B cell (primary cell): ENCODE results near the gene B4GALNT4. TPM values are rescaled to one million over a fixed set of nuclear protein-coding genes. Genes with fewer than 3 reads are reported as not detected.

Source experiments
- ATAC-seq: fragments of 200-7000 bp; cut with Tn5 transposase; one replicate; pipeline ENCODE4 v1.10.0; 2021; ENCODE audit warnings: low read depth, mild to moderate bottlenecking, moderate number of reproducible peaks, moderate library complexity
- CTCF ChIA-PET: fragments of 350-600 bp; sonication (Branson Sonifier 250); formaldehyde crosslinking; loops from one replicate; lab custom pipeline; 2021; ENCODE audit warnings: antibody characterized with exemption, inconsistent platforms; lab: Charles Lee
- POLR2A ChIA-PET: fragments of 350-600 bp; sonication (Branson Sonifier 250); formaldehyde crosslinking; loops from one replicate; lab custom pipeline; 2021; ENCODE audit warnings: antibody characterized with exemption; lab: Charles Lee
- DNase-seq: peaks from one replicate; pipeline ENCODE4 v3.0.0; 2013
- H2AFZ ChIP-seq: 2 replicates; pipeline ENCODE4 v1.6.1; 2012; ENCODE audit warnings: mild to moderate bottlenecking, low read depth, low read length; ENCODE audit not compliant: insufficient read depth, poor library complexity, severe bottlenecking
- H3K27ac ChIP-seq, 2 donors: 1 replicate in 1 of 2; 2 replicates in 1 of 2; pipeline ENCODE4 v1.5.1; 2012 to 2013; ENCODE audit warnings: low read length in 2 of 2, mild to moderate bottlenecking in 2 of 2, moderate library complexity in 1 of 2
- H3K27me3 ChIP-seq, 4 experiments: fragments of 200-600 bp in 1 of 4; sonication (generic) in 1 of 4; replicated peaks in 1 of 4; 1 replicate in 2 of 4; 2 replicates in 2 of 4; pipeline versions ENCODE4 v1.6.1 to v1.7.0; 2013 to 2016; ENCODE audit warnings: low read length in 3 of 4, mild to moderate bottlenecking in 2 of 4, mixed read lengths in 1 of 4, moderate library complexity in 1 of 4; ENCODE audit not compliant: insufficient read depth in 4 of 4, control insufficient read depth in 3 of 4; ENCODE audit errors: control extremely low read depth in 1 of 4
- H3K36me3 ChIP-seq, 2 experiments: replicated peaks in 1 of 2; 1 replicate in 1 of 2; 2 replicates in 1 of 2; pipeline versions ENCODE4 v1.6.1 to v1.7.1; 2013; ENCODE audit warnings: low read length in 1 of 2; ENCODE audit not compliant: insufficient read depth in 2 of 2, control insufficient read depth in 1 of 2; ENCODE audit errors: control extremely low read depth in 1 of 2, extremely low read depth in 1 of 2
- H3K4me1 ChIP-seq, 2 donors: fragments of 200-600 bp in 1 of 2; sonication (generic) in 1 of 2; 1 replicate in 1 of 2; 2 replicates in 1 of 2; pipeline versions ENCODE4 v1.5.1 to v1.6.1; 2013 to 2017; ENCODE audit warnings: low read length in 2 of 2; ENCODE audit not compliant: control insufficient read depth in 2 of 2, insufficient read depth in 2 of 2
- H3K4me2 ChIP-seq: replicated peaks from 2 replicates; pipeline ENCODE3; 2012; ENCODE audit warnings: mild to moderate bottlenecking, low read depth, low read length; ENCODE audit not compliant: poor library complexity, severe bottlenecking
- H3K4me3 ChIP-seq, 5 experiments: fragments of 200-600 bp in 1 of 5; sonication (generic) in 1 of 5; 1 replicate in 3 of 5; 2 replicates in 2 of 5; pipeline versions ENCODE4 v1.5.1 to v1.7.0; 2011 to 2016; ENCODE audit warnings: low read length in 4 of 5, mild to moderate bottlenecking in 4 of 5, low read depth in 2 of 5, control low read depth in 1 of 5, moderate library complexity in 1 of 5; ENCODE audit not compliant: insufficient read depth in 1 of 5; ENCODE audit errors: control extremely low read depth in 1 of 5, extremely low read depth in 1 of 5
- H3K79me2 ChIP-seq: fragments of 200-600 bp; sonication (generic); one replicate; pipeline ENCODE4 v1.6.0; 2016; ENCODE audit warnings: low read length; ENCODE audit not compliant: control insufficient read depth, insufficient read depth
- H3K9ac ChIP-seq: fragments of 200-600 bp; sonication (generic); 2 replicates; pipeline ENCODE4 v1.6.1; 2017; ENCODE audit warnings: mild to moderate bottlenecking, low read length, moderate library complexity
- H3K9me3 ChIP-seq, 3 donors: one replicate each; pipeline versions ENCODE4 v1.6.1 to v1.7.1; 2013; ENCODE audit warnings: low read length in 2 of 3; ENCODE audit not compliant: control insufficient read depth in 2 of 3, insufficient read depth in 1 of 3; ENCODE audit errors: control extremely low read depth in 1 of 3
- H4K20me1 ChIP-seq: 2 replicates; pipeline ENCODE4 v1.6.0; 2012; ENCODE audit warnings: mild to moderate bottlenecking, low read length; ENCODE audit not compliant: insufficient read depth, control insufficient read depth, poor library complexity, severe bottlenecking
- H3K27ac Mint-ChIP-seq: one replicate; pipeline ENCODE4 v1.8.0; 2021; ENCODE audit warnings: mixed read lengths
- H3K27me3 Mint-ChIP-seq: one replicate; pipeline ENCODE4 v1.8.0; 2021; ENCODE audit warnings: mixed read lengths
- H3K4me1 Mint-ChIP-seq: one replicate; pipeline ENCODE4 v1.8.0; 2021; ENCODE audit warnings: mixed read lengths
- H3K4me3 Mint-ChIP-seq: one replicate; pipeline ENCODE4 v1.8.0; 2021; ENCODE audit warnings: mixed read lengths
- H3K9me3 Mint-ChIP-seq: one replicate; pipeline ENCODE4 v1.8.0; 2022; ENCODE audit warnings: mixed read lengths; ENCODE audit not compliant: insufficient read depth
- CTCF ChIP-seq: fragments of 200-600 bp; IDR thresholded peaks from one replicate; pipeline ENCODE4 v1.8.0; 2022; ENCODE audit warnings: antibody characterized with exemption, mild to moderate bottlenecking
- EZH2 ChIP-seq: IDR thresholded peaks from 2 replicates; pipeline ENCODE4 v1.6.1; 2012; ENCODE audit warnings: borderline replicate concordance, low read depth, mild to moderate bottlenecking, moderate library complexity, low read length; ENCODE audit not compliant: insufficient read depth, poor library complexity, severe bottlenecking
- WGBS: methylation state at CpG from one replicate; pipeline ENCODE4 v1.1.5; 2013; ENCODE audit warnings: missing lambda C conversion rate; ENCODE audit not compliant: insufficient coverage; 5-methylcytosine and 5-hydroxymethylcytosine counted together
- intact Hi-C: fragments of 100-400 bp; cut with micrococcal nuclease; formaldehyde crosslinking; loops from one replicate; pipeline ENCODE4 v1.10.0; 2022
- polyA plus RNA-seq: library from polyadenylated mRNA; depleted of rRNA; stranded (reverse); fragments of >200 nt; gene quantifications from 2 replicates; pipeline ENCODE4 v1.2.3, GENCODE V29; 2012
- total RNA-seq, 2 donors: library from RNA; stranded (reverse); fragments of 120-200 nt in 1 of 2; gene quantifications; 1 replicate in 1 of 2; 2 replicates in 1 of 2; pipeline versions ENCODE4 v1.2.3 to v1.2.4, GENCODE V29; 2013 to 2022

B4GALNT4 gene
- total and polyA plus RNA-seq, 2 donors (not counting 1 experiment from before 2014, with no cell fraction given): not detected

GRCh38 chr11:425301-425700 is 56.0 kb downstream of the B4GALNT4 start:
- H3K9me3 ChIP-seq: peaks cover 0 to 9% (median 0%) of the 10 kb centered on the region in 3 donors
- CTCF ChIA-PET: no interaction called here
- H2AFZ ChIP-seq: no peak overlapping the region
- H3K9ac ChIP-seq: no peak overlapping the region
- no peak for DNase-seq
- no peak overlapping the region for H3K27ac Mint-ChIP-seq
- H4K20me1 ChIP-seq: no peaks in the 10 kb centered on the region
- H3K4me3 ChIP-seq: no peak overlapping the region
- intact Hi-C loops: no loop called here
- TF ChIP-seq CTCF (no peak), EZH2 (no peak)
- H3K4me1 ChIP-seq: no peaks in the 10 kb centered on the region
- no peaks in the 10 kb centered on the region for H3K27me3 Mint-ChIP-seq
- H3K4me2 ChIP-seq: no peak overlapping the region
- H3K79me2 ChIP-seq: no peaks in the 10 kb centered on the region
- no peaks in the 10 kb centered on the region for H3K9me3 Mint-ChIP-seq
- no peak overlapping the region for H3K27ac ChIP-seq
- no peak for ATAC-seq
- POLR2A ChIA-PET: no interaction called here
- WGBS: 67% methylated on average over 2 of the region's 4 CpGs
- H3K4me3 Mint-ChIP-seq: no peak overlapping the region
- H3K36me3 ChIP-seq: no peaks in the 10 kb centered on the region
- H3K4me1 Mint-ChIP-seq: no peaks in the 10 kb centered on the region
- H3K27me3 ChIP-seq: no peaks in the 10 kb centered on the region

DNA sequence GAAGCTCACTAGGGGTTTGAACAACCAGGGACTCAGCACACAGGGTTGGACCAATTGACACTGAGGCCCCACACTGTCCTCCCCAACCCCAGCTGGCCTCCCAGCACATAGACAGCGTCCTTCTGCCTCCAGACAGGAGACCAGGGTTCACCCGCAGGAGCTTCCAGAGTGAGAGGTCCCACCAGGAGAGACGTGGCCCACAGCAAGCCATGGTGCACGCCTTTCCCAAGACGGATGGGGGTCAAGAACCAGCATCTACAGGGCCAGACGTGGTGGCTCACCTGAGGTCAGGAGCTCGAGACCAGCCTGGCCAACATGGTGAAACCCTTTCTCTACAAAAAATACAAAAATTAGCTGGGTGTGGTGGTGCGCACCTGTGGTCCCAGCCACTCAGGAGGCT is 57.6 kb downstream of the B4GALNT4 start:
- Histone ChIP-seq H4K20me1 (no peaks in the 10 kb centered on the region), H3K9ac (no peak overlapping the region), H3K9me3 (peaks cover 0 to 9% (median 0%) of the 10 kb centered on the region in 3 donors), H2AFZ (no peak overlapping the region), H3K4me2 (no peak overlapping the region), H3K27ac (no peak overlapping the region), H3K27me3 (no peaks in the 10 kb centered on the region), H3K79me2 (no peaks in the 10 kb centered on the region), H3K36me3 (no peaks in the 10 kb centered on the region), H3K4me1 (no peaks in the 10 kb centered on the region), H3K4me3 (no peak overlapping the region)
- Mint-ChIP-seq H3K4me1 (no peaks in the 10 kb centered on the region), H3K27ac (no peak overlapping the region), H3K27me3 (no peaks in the 10 kb centered on the region), H3K4me3 (no peak overlapping the region), H3K9me3 (no peaks in the 10 kb centered on the region)
- no peak for TF ChIP-seq EZH2
- DNase-seq: no peak
- CTCF ChIA-PET: no interaction called here
- 96% methylated on average over 8 of the region's 8 CpGs for WGBS
- no peak for ATAC-seq
- POLR2A ChIA-PET: no interaction called here
- intact Hi-C loops: no loop called here
